ENCODE data around the gene ITGB2.

Gene ITGB2

GRCh38 chr21:44941567-44941966 lies 20.9 kb upstream of the ITGB2 start:
- Histone ChIP-seq H3K27me3 (ENCODE audit: insufficient read depth, poor library complexity, severe bottlenecking) (no peaks in the 10 kb centered on the region), H3K9me3 (ENCODE audit: severe bottlenecking) (no peaks in the 10 kb centered on the region), H3K4me1 (ENCODE audit: insufficient read depth, poor library complexity, severe bottlenecking) (peaks cover 5% of the 10 kb centered on the region), H3K27ac (ENCODE audit: poor library complexity, severe bottlenecking) (no peak overlapping the region), H3K36me3 (ENCODE audit: low read depth) (peaks cover 33% of the 10 kb centered on the region), H3K4me3 (ENCODE audit: severe bottlenecking) (no peak overlapping the region)
- DNase-seq (ENCODE audit: low spot score) (no peak), ATAC-seq (ENCODE audit: low read depth) (no peak)
- TF ChIP-seq CTCF (IDR thresholded peaks at IDR 0.05; ENCODE audit: poor library complexity, severe bottlenecking): no peak

- no peak for ATAC-seq (ENCODE audit: low read depth)
These were observed 19.5 kb upstream of the ITGB2 start for GRCh38 chr21:44940116-44940631.

GRCh38 chr21:44939532-44940115 lies 18.9 kb upstream of the ITGB2 start, which contains the start of gene SLX9:
SLX9 (plus strand) TSS chr21:44940029; CDS start chr21:44940058, 29 bp downstream.
- Histone ChIP-seq H3K27me3 (ENCODE audit: insufficient read depth, poor library complexity, severe bottlenecking) (no peaks in the 10 kb centered on the region), H3K4me1 (ENCODE audit: insufficient read depth, poor library complexity, severe bottlenecking) (peaks cover 5% of the 10 kb centered on the region), H3K4me3 (ENCODE audit: severe bottlenecking) (peak within 1 kb of the TSS; percentile 44), H3K9me3 (ENCODE audit: severe bottlenecking) (no peaks in the 10 kb centered on the region), H3K36me3 (ENCODE audit: low read depth) (peaks cover 23% of the 10 kb centered on the region), H3K27ac (ENCODE audit: poor library complexity, severe bottlenecking) (peak within 1 kb of the TSS; percentile 52)
- DNase-seq (ENCODE audit: low spot score) (peak; percentile 77), ATAC-seq (ENCODE audit: low read depth) (peak; percentile 93)
- TF ChIP-seq CTCF (IDR thresholded peaks at IDR 0.05; ENCODE audit: poor library complexity, severe bottlenecking): no peak

More at GRCh38 chr21:44940116-44940631, 19.5 kb upstream of the ITGB2 start:
- Histone ChIP-seq H3K36me3 (ENCODE audit: low read depth) (peaks cover 29% of the 10 kb centered on the region), H3K27me3 (ENCODE audit: insufficient read depth, poor library complexity, severe bottlenecking) (no peaks in the 10 kb centered on the region), H3K4me3 (ENCODE audit: severe bottlenecking) (peak overlapping the region; percentile 44), H3K4me1 (ENCODE audit: insufficient read depth, poor library complexity, severe bottlenecking) (peaks cover 5% of the 10 kb centered on the region), H3K27ac (ENCODE audit: poor library complexity, severe bottlenecking) (peak overlapping the region; percentile 52), H3K9me3 (ENCODE audit: severe bottlenecking) (no peaks in the 10 kb centered on the region)
- DNase-seq (ENCODE audit: low spot score): no peak
- no peak for TF ChIP-seq CTCF (IDR thresholded peaks at IDR 0.05; ENCODE audit: poor library complexity, severe bottlenecking)

GRCh38 chr21:44938772-44939531 lies 18.3 kb upstream of the ITGB2 start:
- H3K4me3 ChIP-seq (ENCODE audit: severe bottlenecking): peak overlapping the region; percentile 44
- H3K36me3 ChIP-seq (ENCODE audit: low read depth): peaks cover 17% of the 10 kb centered on the region
- DNase-seq (ENCODE audit: low spot score) (no peak), ATAC-seq (ENCODE audit: low read depth) (no peak; the same call in 2 of the 3 replicates)
- no peak for TF ChIP-seq CTCF (IDR thresholded peaks at IDR 0.05; ENCODE audit: poor library complexity, severe bottlenecking)
- no peaks in the 10 kb centered on the region for H3K9me3 ChIP-seq (ENCODE audit: severe bottlenecking)
- H3K4me1 ChIP-seq (ENCODE audit: insufficient read depth, poor library complexity, severe bottlenecking): peaks cover 5% of the 10 kb centered on the region
- peak overlapping the region; percentile 52 for H3K27ac ChIP-seq (ENCODE audit: poor library complexity, severe bottlenecking)
- no peaks in the 10 kb centered on the region for H3K27me3 ChIP-seq (ENCODE audit: insufficient read depth, poor library complexity, severe bottlenecking)

Measured in RWPE2 (cell line).